Measurements from ENCODE around the gene ADAMTSL5. TPM values are rescaled to one million over a fixed set of nuclear protein-coding genes. Genes with fewer than 3 reads are reported as not detected.

Gene ADAMTSL5
- total and polyA plus RNA-seq, 9 of the 15 experiments (the other 6 are each of a cell fraction or from before 2014, with no cell fraction given) = 1.0 to 11.6 (median 4.1) TPM

- peak; percentile 78 for TF ChIP-seq RBBP5 (IDR thresholded peaks at IDR 0.05; ENCODE audit: borderline replicate concordance, insufficient read depth, low read length, poor library complexity, severe bottlenecking)
- TF ChIP-seq RUNX1 (IDR thresholded peaks at IDR 0.05; ENCODE audit: low read depth) = peak; percentile 57; the same call in 1 of the 2 replicates
- TF ChIP-seq, protein P1, sequence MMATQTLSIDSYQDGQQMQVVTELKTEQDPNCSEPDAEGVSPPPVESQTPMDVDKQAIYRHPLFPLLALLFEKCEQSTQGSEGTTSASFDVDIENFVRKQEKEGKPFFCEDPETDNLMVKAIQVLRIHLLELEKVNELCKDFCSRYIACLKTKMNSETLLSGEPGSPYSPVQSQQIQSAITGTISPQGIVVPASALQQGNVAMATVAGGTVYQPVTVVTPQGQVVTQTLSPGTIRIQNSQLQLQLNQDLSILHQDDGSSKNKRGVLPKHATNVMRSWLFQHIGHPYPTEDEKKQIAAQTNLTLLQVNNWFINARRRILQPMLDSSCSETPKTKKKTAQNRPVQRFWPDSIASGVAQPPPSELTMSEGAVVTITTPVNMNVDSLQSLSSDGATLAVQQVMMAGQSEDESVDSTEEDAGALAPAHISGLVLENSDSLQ (IDR thresholded peaks at IDR 0.05) = peak; percentile 97
- TF ChIP-seq KLF13 (tag; IDR thresholded peaks at IDR 0.05; ENCODE audit: borderline replicate concordance, low read depth) = peak; percentile 78
- TF ChIP-seq E2F3 (CRISPR knock-in tag; IDR thresholded peaks at IDR 0.05) = 0 out of 2 replicates have a peak, but pooled peaks have one; percentile 12
- TF ChIP-seq ATF1 (CRISPR knock-in tag; IDR thresholded peaks at IDR 0.05) = no peak; the same call in 1 of the 2 replicates
- TF ChIP-seq ATF1 (tag; IDR thresholded peaks at IDR 0.05) = peak; percentile 78
- peak; percentile 92 for TF ChIP-seq SUPT5H (IDR thresholded peaks at IDR 0.05)
- TF ChIP-seq ZBTB33 (CRISPR knock-in tag; IDR thresholded peaks at IDR 0.05) = 0 out of 2 replicates have a peak, but pooled peaks have one; percentile 39
- TF ChIP-seq RAD51 (IDR thresholded peaks at IDR 0.05; ENCODE audit: borderline replicate concordance, low read depth) = peak; percentile 98
- no peak for TF ChIP-seq ZFPM2 (CRISPR knock-in tag; IDR thresholded peaks at IDR 0.05)
These were observed 33.7 kb downstream of the ADAMTSL5 start, which contains the start of gene C19orf25 (continued) for GRCh38 chr19:1478934-1479707.
